HG03097 (cell line): Measurements from ENCODE around the gene FDX1.

ENCODE experiments used
- ATAC-seq: cut with Tn5 transposase; IDR thresholded peaks from one replicate; pipeline ENCODE4 v1.9.1; 2021; ENCODE audit not compliant: unreplicated experiment, low FRiP score

The FDX1 gene

GRCh38 chr11:110497231-110497978, 67.7 kb downstream of the FDX1 start:
- no peak for ATAC-seq

GRCh38 chr11:110501428-110501827, 71.7 kb downstream of the FDX1 start:
- no peak for ATAC-seq

- no peak for ATAC-seq
Observed at GRCh38 chr11:110505528-110506284, 76.0 kb downstream of the FDX1 start.

GRCh38 chr11:110507328-110507727, 77.6 kb downstream of the FDX1 start:
- no peak for ATAC-seq

GRCh38 chr11:110508786-110509185, 79.0 kb downstream of the FDX1 start:
- ATAC-seq: no peak

- no peak for ATAC-seq
Observed at GRCh38 chr11:110509472-110509871, 79.7 kb downstream of the FDX1 start.

GRCh38 chr11:110512026-110512425, 82.3 kb downstream of the FDX1 start:
- no peak for ATAC-seq

GRCh38 chr11:110513259-110513801, 83.6 kb downstream of the FDX1 start:
- no peak for ATAC-seq

GRCh38 chr11:110513846-110514437, 84.2 kb downstream of the FDX1 start:
- ATAC-seq: no peak
